ENCODE measurements around the gene ASXL3. TPM values are rescaled to one million over a fixed set of nuclear protein-coding genes. Genes with fewer than 3 reads are reported as not detected.

ASXL3 gene
- total and polyA plus RNA-seq, 7 donors, result 0.01 to 0.41 (median 0.15) TPM; not detected in 2

DNA sequence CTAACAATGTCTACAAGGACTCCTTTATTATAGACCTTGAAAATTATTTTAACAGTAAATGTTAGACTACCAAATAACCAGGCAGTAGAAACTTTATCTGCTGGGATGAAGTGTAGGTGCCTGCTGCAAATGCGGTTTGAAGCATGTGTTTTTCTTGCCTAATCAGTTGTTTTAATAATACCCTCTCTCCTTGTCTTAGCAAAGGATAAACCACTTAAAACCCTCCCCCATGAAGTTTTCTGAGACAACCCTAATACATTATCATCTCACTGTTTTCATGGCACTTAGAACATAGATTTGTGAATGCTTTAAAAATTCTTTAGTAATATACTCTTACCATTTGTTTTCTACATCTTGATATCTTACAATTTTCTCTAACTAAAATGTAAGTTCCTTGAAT, 98.6 kb downstream of the ASXL3 start:
- 59 to 77% (median 67%) methylated on average over 1 of the region's 1 CpG for WGBS, 3 donors
- TF ChIP-seq, protein P1, sequence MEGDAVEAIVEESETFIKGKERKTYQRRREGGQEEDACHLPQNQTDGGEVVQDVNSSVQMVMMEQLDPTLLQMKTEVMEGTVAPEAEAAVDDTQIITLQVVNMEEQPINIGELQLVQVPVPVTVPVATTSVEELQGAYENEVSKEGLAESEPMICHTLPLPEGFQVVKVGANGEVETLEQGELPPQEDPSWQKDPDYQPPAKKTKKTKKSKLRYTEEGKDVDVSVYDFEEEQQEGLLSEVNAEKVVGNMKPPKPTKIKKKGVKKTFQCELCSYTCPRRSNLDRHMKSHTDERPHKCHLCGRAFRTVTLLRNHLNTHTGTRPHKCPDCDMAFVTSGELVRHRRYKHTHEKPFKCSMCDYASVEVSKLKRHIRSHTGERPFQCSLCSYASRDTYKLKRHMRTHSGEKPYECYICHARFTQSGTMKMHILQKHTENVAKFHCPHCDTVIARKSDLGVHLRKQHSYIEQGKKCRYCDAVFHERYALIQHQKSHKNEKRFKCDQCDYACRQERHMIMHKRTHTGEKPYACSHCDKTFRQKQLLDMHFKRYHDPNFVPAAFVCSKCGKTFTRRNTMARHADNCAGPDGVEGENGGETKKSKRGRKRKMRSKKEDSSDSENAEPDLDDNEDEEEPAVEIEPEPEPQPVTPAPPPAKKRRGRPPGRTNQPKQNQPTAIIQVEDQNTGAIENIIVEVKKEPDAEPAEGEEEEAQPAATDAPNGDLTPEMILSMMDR (IDR thresholded peaks at IDR 0.05), result no peak
- DNase-seq (no peak), ATAC-seq (no peak)
- H3K36me3 ChIP-seq (ENCODE audit: insufficient read depth in 1 of 2, low read depth in 1 of 2), result no peaks in the 10 kb centered on the region
- no peaks in the 10 kb centered on the region for H3K27me3 ChIP-seq (ENCODE audit: insufficient read depth in 3 of 3, low read length in 2 of 3)
- no peak overlapping the region for H3K4me3 ChIP-seq
- intact Hi-C loops (cut with DNase I), result no loop called here
- H3K9me3 ChIP-seq, result no peaks in the 10 kb centered on the region
- no peak overlapping the region for H3K27ac ChIP-seq
- no peaks in the 10 kb centered on the region for H3K4me1 ChIP-seq

GRCh38 chr18:33677891-33678290, 99.9 kb downstream of the ASXL3 start:
- DNase-seq (no peak), ATAC-seq (no peak)
- Histone ChIP-seq H3K4me1 (no peaks in the 10 kb centered on the region), H3K27me3 (ENCODE audit: insufficient read depth in 3 of 3, low read length in 2 of 3) (no peaks in the 10 kb centered on the region), H3K9me3 (no peaks in the 10 kb centered on the region), H3K36me3 (ENCODE audit: insufficient read depth in 1 of 2, low read depth in 1 of 2) (no peaks in the 10 kb centered on the region), H3K27ac (no peak overlapping the region), H3K4me3 (no peak overlapping the region)
- TF ChIP-seq, protein P1 (IDR thresholded peaks at IDR 0.05), result no peak
- WGBS, 3 donors, result 92 to 99% (median 92%) methylated on average over 2 of the region's 2 CpGs
- intact Hi-C loops (cut with DNase I), result no loop called here

DNA sequence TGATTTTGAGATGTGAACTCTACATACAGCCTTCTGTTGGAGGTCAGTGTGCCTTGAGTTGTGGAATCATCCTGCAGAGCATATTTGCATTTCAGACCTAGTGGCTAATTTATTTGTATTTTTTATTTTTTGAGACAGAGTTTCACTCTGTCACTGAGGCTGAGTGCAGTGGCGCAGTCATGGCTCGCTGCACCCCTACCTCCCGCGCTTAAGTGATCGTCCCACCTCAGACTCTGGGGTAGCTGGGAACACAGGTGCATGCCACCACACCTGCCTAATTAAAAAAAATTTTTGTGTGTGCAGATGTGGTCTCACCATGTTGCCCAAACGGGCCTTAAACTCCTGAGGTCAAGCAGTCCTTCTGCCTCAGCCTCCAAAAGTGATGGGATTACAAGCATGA, 104.4 kb downstream of the ASXL3 start:
- Histone ChIP-seq H3K36me3 (ENCODE audit: insufficient read depth in 1 of 2, low read depth in 1 of 2) (no peaks in the 10 kb centered on the region), H3K4me3 (no peak overlapping the region), H3K9me3 (no peaks in the 10 kb centered on the region), H3K27me3 (ENCODE audit: insufficient read depth in 3 of 3, low read length in 2 of 3) (no peaks in the 10 kb centered on the region), H3K27ac (no peak overlapping the region), H3K4me1 (no peaks in the 10 kb centered on the region)
- TF ChIP-seq, protein P1 (IDR thresholded peaks at IDR 0.05), result no peak
- no peak for DNase-seq
- ATAC-seq, result no peak
- WGBS, 3 donors, result 91 to 95% (median 95%) methylated on average over 6 of the region's 6 CpGs
- intact Hi-C loops (cut with DNase I), result no loop called here

GRCh38 chr18:33694593-33694992, 116.6 kb downstream of the ASXL3 start:
- Histone ChIP-seq H3K27me3 (ENCODE audit: insufficient read depth in 3 of 3, low read length in 2 of 3) (no peaks in the 10 kb centered on the region), H3K27ac (no peak overlapping the region), H3K36me3 (ENCODE audit: insufficient read depth in 1 of 2, low read depth in 1 of 2) (no peaks in the 10 kb centered on the region), H3K4me3 (no peak overlapping the region), H3K4me1 (no peaks in the 10 kb centered on the region), H3K9me3 (no peaks in the 10 kb centered on the region)
- TF ChIP-seq, protein P1 (IDR thresholded peaks at IDR 0.05), result no peak
- no peak for ATAC-seq
- intact Hi-C loops (cut with DNase I), result no loop called here
- WGBS, 3 donors, result 66 to 79% (median 70%) methylated on average over 2 of the region's 2 CpGs
- DNase-seq, result no peak

Data from psoas muscle (tissue), 8 donors.